Stimulated activated CD8-positive, alpha-beta memory T cell treated with anti-CD3 and anti-CD28 coated beads, Interleukin-12 subunit alpha, Interleukin-12 subunit beta, amount 100 ng/mL, for 1 hour (primary cell): ENCODE results near the gene MCUB.
"Not testable (repeated sequence)": the region's sequence is repeated elsewhere in the genome, so short reads cannot be mapped to it uniquely, and the experiment has no call there.

ENCODE experiments used
- DNase-seq: peaks from one replicate; pipeline ENCODE4 v3.0.0-alpha.2; 2020; ENCODE audit warnings: low read depth

Gene MCUB

GRCh38 chr4:109578846-109579245 is 18.8 kb downstream of the MCUB start:
- DNase-seq: no peak

DNA sequence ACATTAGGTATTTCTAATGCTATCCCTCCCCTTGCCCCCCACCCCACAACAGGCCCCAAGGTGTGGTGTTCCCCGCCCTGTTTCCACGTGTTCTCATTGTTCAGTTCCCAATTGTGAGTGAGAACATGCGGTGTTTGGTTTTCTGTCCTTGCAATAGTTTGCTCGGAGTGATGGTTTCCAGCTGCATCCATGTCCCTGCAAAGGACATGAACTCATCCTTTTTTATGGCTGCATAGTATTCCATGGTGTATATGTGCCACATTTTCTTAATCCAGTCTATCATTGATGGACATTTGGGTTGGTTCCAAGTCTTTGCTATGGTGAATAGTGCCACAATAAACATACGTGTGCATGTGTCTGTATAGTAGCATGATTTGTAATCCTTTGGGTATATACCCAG is 20.0 kb downstream of the MCUB start:
- not testable (repeated sequence) for DNase-seq

- no peak for DNase-seq
Measured at GRCh38 chr4:109588176-109588575, 28.1 kb downstream of the MCUB start.

- no peak for DNase-seq
Measured at GRCh38 chr4:109589119-109589518, 29.1 kb downstream of the MCUB start.

GRCh38 chr4:109589605-109590004 is 29.6 kb downstream of the MCUB start:
- DNase-seq: no peak

DNA sequence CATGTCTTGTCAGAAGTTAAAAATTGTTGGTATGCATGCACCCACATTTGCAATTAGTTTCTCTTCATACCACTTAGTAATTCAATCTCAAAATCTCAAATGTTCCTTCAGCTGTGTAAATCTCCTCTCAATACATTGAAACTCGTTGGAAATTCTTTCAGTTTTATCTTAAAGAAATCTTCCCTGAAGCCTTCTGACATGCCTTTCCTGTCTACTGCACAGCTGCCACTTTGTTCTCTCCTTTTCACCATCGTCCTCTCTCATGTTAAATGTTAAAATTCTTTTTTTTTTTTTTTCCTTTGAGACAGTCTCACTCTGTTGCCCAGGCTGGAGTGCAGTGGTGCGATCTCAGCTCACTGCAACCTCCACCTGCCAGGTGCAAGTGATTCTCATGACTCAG is 30.9 kb downstream of the MCUB start:
- no peak for DNase-seq

DNA sequence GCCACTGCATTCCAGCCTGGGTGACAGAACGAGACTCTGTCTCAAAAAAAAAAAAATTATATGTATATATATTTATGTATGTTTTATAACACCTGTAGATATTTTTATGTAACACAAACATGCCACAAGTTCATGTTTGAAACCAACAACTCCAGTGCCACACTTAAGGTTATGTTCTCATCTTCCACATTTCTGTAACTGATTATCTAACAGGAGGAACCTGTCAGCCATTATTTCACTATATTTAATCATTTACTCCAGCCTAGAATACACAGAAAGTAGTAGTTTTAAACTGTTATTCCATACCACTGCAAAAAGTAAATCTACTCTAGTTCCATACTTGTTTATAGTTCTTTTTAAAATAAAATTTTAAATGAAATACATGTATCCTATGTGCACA is 32.3 kb downstream of the MCUB start:
- DNase-seq: no peak

- DNase-seq: not testable (repeated sequence)
Measured at GRCh38 chr4:109595123-109595522, 35.1 kb downstream of the MCUB start.

DNA sequence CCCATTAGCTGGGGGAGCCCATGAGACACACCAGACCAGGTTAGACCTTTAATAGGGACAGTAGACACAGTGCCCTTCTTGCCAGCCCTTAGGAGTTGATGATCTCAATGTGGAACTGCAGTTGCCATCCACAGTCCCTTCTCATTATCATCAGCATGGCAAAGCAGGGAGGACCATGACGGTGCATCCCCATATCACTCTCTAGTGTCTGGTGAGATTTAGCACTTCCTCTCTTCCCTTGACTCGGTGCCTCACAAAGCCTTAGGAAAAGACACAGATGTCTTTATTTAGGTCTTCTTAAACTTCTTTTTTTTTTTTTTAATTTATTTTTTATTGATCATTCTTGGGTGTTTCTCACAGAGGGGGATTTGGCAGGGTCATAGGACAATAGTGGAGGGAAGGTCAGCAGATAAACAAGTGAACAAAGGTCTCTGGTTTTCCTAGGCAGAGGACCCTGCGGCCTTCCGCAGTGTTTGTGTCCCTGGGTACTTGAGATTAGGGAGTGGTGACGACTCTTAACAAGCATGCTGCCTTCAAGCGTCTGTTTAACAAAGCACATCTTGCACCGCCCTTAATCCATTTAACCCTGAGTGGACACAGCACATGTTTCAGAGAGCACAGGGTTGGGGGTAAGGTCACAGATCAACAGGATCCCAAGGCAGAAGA is 36.5 kb downstream of the MCUB start:
- not testable (repeated sequence) for DNase-seq

- DNase-seq: no peak
Measured at GRCh38 chr4:109599046-109599652, 39.1 kb downstream of the MCUB start.

- no peak for DNase-seq
Measured at GRCh38 chr4:109600431-109600830, 40.4 kb downstream of the MCUB start.

DNA sequence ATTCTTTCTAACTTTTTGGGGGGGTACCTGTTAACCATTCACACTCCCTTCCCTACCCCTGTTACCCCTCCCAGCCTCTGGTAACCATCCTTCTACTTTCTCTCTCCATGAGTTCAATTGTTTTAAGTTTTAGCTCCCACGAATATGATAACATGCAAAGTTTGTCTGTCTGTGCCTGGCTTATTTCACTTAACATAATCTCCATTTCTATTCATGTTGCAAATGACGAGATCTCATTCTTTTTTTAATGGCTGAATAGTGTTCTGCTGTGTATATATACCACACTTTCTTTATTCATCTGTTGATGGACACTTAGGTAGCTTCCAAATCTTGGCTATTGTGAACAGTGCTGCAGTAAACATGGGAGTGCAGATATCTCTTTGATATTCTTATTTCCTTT is 41.3 kb downstream of the MCUB start:
- DNase-seq: no peak

DNA sequence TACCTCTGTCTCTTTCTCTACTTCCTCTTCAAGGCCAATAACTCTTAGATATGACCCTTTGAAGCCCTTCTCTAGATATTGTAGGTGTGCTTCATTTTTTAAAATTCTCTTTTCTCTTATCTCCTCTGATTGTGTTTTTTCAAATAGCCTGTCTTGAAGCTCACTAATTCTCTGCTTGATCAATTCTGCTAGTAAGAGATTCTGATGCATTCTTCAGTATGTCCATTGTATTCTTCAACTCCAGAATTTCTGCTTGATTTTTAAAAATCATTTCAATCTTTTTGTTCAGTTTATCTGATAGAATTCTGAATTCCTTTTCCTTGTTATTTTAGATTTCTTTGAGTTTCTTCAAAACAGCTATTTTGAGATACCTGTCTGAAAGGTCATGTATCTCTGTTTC is 47.9 kb downstream of the MCUB start:
- DNase-seq: no peak

DNA sequence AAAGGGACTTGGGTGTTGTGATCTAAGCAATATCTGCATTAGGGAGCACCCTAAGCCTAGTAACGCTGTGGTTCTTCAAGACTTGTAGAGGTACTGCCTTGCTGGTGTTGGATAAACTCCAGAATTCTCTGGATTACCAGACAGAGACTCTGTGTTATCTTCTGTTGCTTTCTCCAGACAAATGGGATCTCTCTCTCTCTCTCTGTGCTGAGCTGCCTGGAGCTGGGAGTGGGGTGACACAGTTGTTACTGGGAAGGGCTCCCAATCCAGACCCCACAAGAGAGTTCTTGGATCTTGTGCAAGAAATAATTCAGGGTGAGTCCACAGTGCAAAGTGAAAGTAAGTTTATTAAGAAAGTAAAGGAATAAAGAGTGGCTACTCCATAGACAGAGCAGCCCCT is 48.8 kb downstream of the MCUB start:
- no peak for DNase-seq

GRCh38 chr4:109609431-109609830 is 49.4 kb downstream of the MCUB start:
- no peak for DNase-seq

- DNase-seq: no peak
Measured at GRCh38 chr4:109610489-109610888, 50.4 kb downstream of the MCUB start.

DNA sequence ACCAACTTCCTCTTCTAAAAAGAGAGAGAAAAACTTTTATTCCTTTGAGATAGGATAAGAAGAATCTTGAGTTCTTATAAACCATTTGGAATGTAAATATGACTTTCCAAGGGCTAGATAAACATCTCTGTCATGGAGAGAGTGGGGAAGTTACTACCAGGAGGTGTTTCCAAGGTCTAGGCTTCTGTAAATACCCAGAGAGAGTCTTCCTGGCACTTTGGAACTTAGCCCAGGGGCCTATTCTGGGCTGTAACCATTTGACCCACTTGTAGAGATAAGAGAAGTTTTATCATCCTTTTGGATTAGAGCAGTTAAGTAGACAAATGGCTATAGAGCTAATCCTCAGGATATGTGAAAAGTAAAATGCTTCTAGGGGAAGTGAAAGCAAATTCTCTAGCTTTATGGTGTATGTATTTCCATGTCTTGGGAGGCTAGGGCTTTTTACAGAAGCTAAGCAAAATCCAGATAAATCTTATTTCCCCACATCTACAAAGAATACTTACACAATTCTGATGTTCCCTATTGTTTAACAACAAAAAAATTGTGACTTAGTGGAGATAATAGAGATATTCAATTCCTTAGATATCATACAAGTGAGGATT is 51.1 kb downstream of the MCUB start:
- DNase-seq: no peak

GRCh38 chr4:109614015-109614414 is 54.0 kb downstream of the MCUB start:
- DNase-seq: no peak

GRCh38 chr4:109614466-109614865 is 54.4 kb downstream of the MCUB start:
- DNase-seq: no peak

GRCh38 chr4:109615742-109616141 is 55.7 kb downstream of the MCUB start:
- DNase-seq: no peak

DNA sequence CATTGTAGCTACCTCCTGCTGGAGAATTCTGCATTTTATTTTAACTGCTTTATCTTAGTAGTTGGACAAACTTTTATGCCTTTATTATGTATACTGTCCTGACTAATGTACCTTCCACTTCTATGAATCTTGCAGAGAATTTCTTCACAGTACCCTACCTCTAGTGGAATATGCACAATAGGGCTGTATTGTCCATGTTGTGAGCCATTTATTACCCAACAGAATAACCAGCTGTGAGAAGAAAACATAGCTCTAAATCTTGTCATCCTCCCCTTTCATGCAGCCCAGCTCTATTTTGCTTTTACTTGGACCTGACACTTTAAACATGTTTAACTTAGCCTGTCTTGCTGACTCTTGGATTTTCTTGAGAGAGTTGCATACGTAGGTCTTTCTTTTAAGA is 56.2 kb downstream of the MCUB start:
- DNase-seq: no peak

DNA sequence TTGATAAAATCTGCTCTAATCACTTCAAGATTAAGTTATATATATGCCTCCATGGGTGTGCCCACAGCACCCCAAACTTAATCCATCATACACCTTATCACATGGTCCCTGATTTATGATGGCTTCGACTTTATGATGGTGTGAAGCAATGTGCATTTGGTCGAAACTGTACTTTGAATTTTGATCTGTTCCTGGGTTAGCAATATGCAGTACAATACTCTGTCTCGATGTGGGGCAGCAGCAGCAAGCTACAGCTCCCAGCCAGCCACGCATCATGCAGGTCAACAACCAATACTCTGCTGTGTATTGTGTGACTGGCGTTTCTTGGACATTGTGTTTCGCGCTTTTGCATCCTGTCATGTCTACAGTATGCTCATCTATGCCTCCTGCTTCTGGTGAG is 62.6 kb downstream of the MCUB start:
- no peak for DNase-seq

DNA sequence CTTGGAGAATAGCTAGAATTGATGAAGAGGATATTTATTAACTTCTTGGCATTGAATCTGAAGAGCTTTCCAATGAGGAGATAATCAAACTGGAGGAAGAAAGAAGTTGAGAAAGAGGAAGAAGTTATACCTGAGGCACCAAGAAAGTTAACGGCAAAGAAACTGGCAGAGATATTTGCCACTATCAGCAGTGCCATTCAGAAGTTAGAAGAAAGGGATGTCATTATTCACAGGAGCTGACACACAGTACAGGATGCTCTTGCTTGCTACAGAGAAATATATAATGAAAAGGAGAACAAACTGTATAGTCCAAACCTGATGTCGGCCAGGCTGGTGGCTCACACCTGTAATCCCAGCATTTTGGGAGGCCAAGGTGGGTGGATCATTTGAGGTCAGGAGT is 64.5 kb downstream of the MCUB start:
- DNase-seq: no peak

- DNase-seq: no peak
Measured at GRCh38 chr4:109627361-109627760, 67.3 kb downstream of the MCUB start.
